Naive thymus-derived CD4-positive, alpha-beta T cell (primary cell): ENCODE measurements around the gene PABPN1L. TPM values are rescaled to one million over a fixed set of nuclear protein-coding genes. Genes with fewer than 3 reads are reported as not detected.

Experiments used
- ATAC-seq: fragments of 150-1000 bp; cut with Tn5 transposase; 2 replicates; pipeline ENCODE4 v1.10.0; 2021; ENCODE audit warnings: mild to moderate bottlenecking, moderate library complexity
- CTCF ChIA-PET: fragments of 350-600 bp; sonication (Branson Sonifier 250); formaldehyde crosslinking; loops from one replicate; lab custom pipeline; 2021; ENCODE audit warnings: antibody characterized with exemption; lab: Charles Lee
- POLR2A ChIA-PET: fragments of 350-600 bp; sonication (Branson Sonifier 250); formaldehyde crosslinking; loops from one replicate; lab custom pipeline; 2021; ENCODE audit warnings: antibody characterized with exemption, inconsistent platforms; lab: Charles Lee
- DNase-seq, 9 donors: peaks; one replicate each; pipeline versions ENCODE4 v3.0.0 to v3.0.0-alpha.2; 2020 to 2022; ENCODE audit warnings: mixed read lengths in 1 of 9
- H3K27ac ChIP-seq: one replicate; pipeline ENCODE4 v1.7.0; 2013; ENCODE audit warnings: mild to moderate bottlenecking, low read depth, low read length, moderate library complexity
- H3K27me3 ChIP-seq, 2 donors: one replicate each; pipeline ENCODE4 v1.7.0; 2013; ENCODE audit warnings: low read length in 2 of 2, mild to moderate bottlenecking in 2 of 2, moderate library complexity in 2 of 2; ENCODE audit not compliant: control insufficient read depth in 2 of 2, insufficient read depth in 2 of 2
- H3K36me3 ChIP-seq, 3 experiments: 1 replicate in 2 of 3; 2 replicates in 1 of 3; pipeline ENCODE4 v1.7.0; 2013; ENCODE audit warnings: low read length in 3 of 3, mild to moderate bottlenecking in 3 of 3, moderate library complexity in 1 of 3; ENCODE audit not compliant: insufficient read depth in 3 of 3, control insufficient read depth in 2 of 3
- H3K4me1 ChIP-seq, 2 donors: one replicate each; pipeline ENCODE4 v1.7.0; 2013; ENCODE audit warnings: low read length in 2 of 2, mild to moderate bottlenecking in 2 of 2, moderate library complexity in 1 of 2; ENCODE audit not compliant: control insufficient read depth in 2 of 2, insufficient read depth in 2 of 2
- H3K4me3 ChIP-seq: 2 replicates; pipeline ENCODE4 v1.7.0; 2013; ENCODE audit warnings: mild to moderate bottlenecking, low read length
- H3K9me3 ChIP-seq, 3 experiments: 1 replicate in 2 of 3; 2 replicates in 1 of 3; pipeline ENCODE4 v1.7.0; 2013; ENCODE audit warnings: low read length in 3 of 3; ENCODE audit not compliant: control insufficient read depth in 2 of 3
- H3K27ac Mint-ChIP-seq, 9 donors: one replicate each; pipeline ENCODE4 v1.8.0; 2020 to 2022; ENCODE audit warnings: mixed read lengths in 9 of 9, mild to moderate bottlenecking in 8 of 9, moderate library complexity in 5 of 9, inconsistent platforms in 2 of 9
- H3K27me3 Mint-ChIP-seq, 5 donors: one replicate each; pipeline ENCODE4 v1.8.0; 2021 to 2022; ENCODE audit warnings: mixed read lengths in 5 of 5, mild to moderate bottlenecking in 1 of 5
- H3K36me3 Mint-ChIP-seq, 5 donors: one replicate each; pipeline ENCODE4 v1.8.0; 2020 to 2022; ENCODE audit warnings: mixed read lengths in 5 of 5, mild to moderate bottlenecking in 3 of 5, inconsistent platforms in 1 of 5
- H3K4me1 Mint-ChIP-seq, 7 donors: one replicate each; pipeline ENCODE4 v1.8.0; 2020 to 2022; ENCODE audit warnings: mixed read lengths in 7 of 7, mild to moderate bottlenecking in 3 of 7, inconsistent platforms in 1 of 7
- H3K4me3 Mint-ChIP-seq, 10 donors: one replicate each; pipeline ENCODE4 v1.8.0; 2020 to 2022; ENCODE audit warnings: mild to moderate bottlenecking in 10 of 10, mixed read lengths in 10 of 10, moderate library complexity in 6 of 10, inconsistent platforms in 2 of 10
- H3K9me3 Mint-ChIP-seq, 11 donors: one replicate each; pipeline ENCODE4 v1.8.0; 2020 to 2022; ENCODE audit warnings: mixed read lengths in 11 of 11, mild to moderate bottlenecking in 4 of 11, inconsistent platforms in 1 of 11, moderate library complexity in 1 of 11
- intact Hi-C, 2 donors: fragments of 100-400 bp; cut with micrococcal nuclease; formaldehyde crosslinking; loops; one replicate each; pipeline ENCODE4 v1.15.1; 2023
- polyA plus RNA-seq, 2 donors: library from polyadenylated mRNA; unstranded; fragments of 300-500 nt; fragmentation: Illumina TruSeq; gene quantifications; one replicate each; pipeline ENCODE4 v1.2.3, GENCODE V29; 2021
- total RNA-seq, 6 experiments: library from RNA in 5 of 6; stranded (reverse) in 5 of 6; gene quantifications; 1 replicate in 5 of 6; 2 replicates in 1 of 6; pipeline ENCODE4 v1.2.3 and lab custom pipeline; 2021 to 2026

The PABPN1L gene
- total and polyA plus RNA-seq, 7 experiments from 2014 or later, result not detected

DNA sequence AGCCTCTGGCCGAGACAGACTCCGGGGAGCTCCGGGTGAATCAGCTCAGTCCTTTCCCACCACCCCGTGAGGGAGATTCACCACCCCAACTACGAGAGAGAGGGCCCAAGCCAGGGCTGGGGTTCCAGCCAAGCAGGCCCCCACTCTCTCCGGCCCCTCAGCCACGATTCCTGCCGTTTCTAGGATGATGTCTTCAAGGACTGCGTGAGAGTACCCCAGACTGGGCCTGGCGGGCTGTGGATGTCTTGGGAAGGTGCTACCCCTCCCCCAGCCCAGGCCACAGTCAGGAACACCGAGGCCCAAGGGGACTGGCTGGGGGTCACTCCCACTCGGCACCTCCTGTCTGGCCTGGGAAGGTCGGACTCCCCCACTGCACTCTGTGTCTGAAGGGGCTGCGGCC lies 21.6 kb upstream of the PABPN1L start:
- Histone ChIP-seq H3K4me3 (no peak overlapping the region), H3K36me3 (no peaks in the 10 kb centered on the region), H3K4me1 (no peaks in the 10 kb centered on the region), H3K27me3 (no peaks in the 10 kb centered on the region), H3K9me3 (no peaks in the 10 kb centered on the region), H3K27ac (no peak overlapping the region)
- DNase-seq (no peak), ATAC-seq (no peak)
- POLR2A ChIA-PET, result no interaction called here
- no peak overlapping the region for H3K27ac Mint-ChIP-seq
- H3K4me3 Mint-ChIP-seq, result no peak overlapping the region
- intact Hi-C loops, result no loop called here
- H3K4me1 Mint-ChIP-seq, result peaks cover 0 to 4% (median 0%) of the 10 kb centered on the region in 7 donors
- H3K27me3 Mint-ChIP-seq, result no peaks in the 10 kb centered on the region
- CTCF ChIA-PET, result no interaction called here
- peaks cover 0 to 1% (median 0%) of the 10 kb centered on the region in 11 donors for H3K9me3 Mint-ChIP-seq
- H3K36me3 Mint-ChIP-seq, result no peaks in the 10 kb centered on the region

DNA sequence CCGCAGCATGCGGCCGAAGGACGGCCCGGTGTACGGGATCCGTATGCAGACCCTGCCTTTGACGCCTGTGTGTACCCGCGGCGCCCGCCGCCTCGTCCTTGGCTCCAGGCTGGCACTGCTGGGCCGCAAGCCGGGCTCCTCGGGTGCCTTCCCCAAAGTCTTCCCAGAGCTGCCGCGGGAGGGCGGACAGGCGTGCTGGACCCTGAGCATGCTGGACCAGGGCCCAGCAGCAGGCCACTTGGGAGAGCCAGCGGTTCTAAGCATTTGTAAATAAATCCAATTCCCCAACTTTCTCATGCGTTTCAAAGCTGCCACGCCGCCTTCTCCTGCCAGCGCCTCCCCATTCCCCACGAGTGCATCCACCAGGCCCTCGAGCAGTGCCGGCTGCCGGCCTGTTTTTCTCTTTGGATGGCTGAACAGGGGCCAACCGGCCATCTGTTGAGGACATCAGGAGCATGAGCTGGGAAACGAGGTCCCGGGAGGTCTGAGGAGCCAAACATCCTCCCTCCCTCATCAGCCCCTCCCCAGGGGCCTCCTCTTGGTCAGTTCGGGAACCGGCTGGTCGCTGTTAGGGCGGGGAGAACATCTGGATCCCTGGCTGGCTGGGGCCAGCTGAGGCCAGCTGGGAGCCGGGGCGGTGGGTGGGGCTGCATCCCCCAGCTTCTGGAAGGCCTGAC lies 20.5 kb upstream of the PABPN1L start:
- no peak for DNase-seq
- H3K4me3 Mint-ChIP-seq, result no peak overlapping the region
- intact Hi-C loops, result no loop called here
- H3K4me1 Mint-ChIP-seq, result peaks cover 0 to 11% (median 0%) of the 10 kb centered on the region in 7 donors
- peaks cover 0 to 1% (median 0%) of the 10 kb centered on the region in 11 donors for H3K9me3 Mint-ChIP-seq
- CTCF ChIA-PET, result no interaction called here
- Histone ChIP-seq H3K4me1 (no peaks in the 10 kb centered on the region), H3K27me3 (no peaks in the 10 kb centered on the region), H3K9me3 (no peaks in the 10 kb centered on the region), H3K36me3 (no peaks in the 10 kb centered on the region), H3K27ac (no peak overlapping the region), H3K4me3 (no peak overlapping the region)
- no peaks in the 10 kb centered on the region for H3K36me3 Mint-ChIP-seq
- no peaks in the 10 kb centered on the region for H3K27me3 Mint-ChIP-seq
- POLR2A ChIA-PET, result interaction anchor here (0.6 kb wide), 1 partner anchor 226 kb away, joined by 4 read pairs; no protein-coding TSS in a partner anchor
- no peak for ATAC-seq
- H3K27ac Mint-ChIP-seq, result no peak overlapping the region

DNA sequence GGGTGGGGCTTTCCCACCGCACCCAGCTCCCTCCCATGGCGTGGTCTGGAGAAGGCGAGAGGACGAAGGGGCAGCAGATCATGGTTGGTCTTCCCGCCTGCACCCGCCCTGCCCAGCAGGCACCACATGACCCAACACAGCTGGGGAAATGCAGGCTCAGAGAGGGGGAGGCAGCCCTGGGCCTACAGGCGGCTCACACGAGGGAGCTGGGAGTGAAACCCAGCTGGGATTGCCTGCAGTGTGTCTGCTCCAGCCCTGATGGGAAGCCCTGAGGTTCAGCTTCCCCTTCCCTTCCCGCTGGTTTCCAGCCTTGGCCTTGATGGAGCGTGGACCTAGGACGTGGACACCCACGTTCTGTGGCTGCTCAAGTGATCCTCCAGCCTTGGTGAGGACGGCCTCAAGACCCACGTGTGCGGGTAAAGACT lies 20.0 kb upstream of the PABPN1L start:
- intact Hi-C loops, result no loop called here
- DNase-seq (no peak), ATAC-seq (no peak)
- Mint-ChIP-seq H3K4me3 (no peak overlapping the region), H3K27me3 (no peaks in the 10 kb centered on the region), H3K27ac (no peak overlapping the region), H3K4me1 (peaks cover 0 to 11% (median 0%) of the 10 kb centered on the region in 7 donors), H3K36me3 (no peaks in the 10 kb centered on the region), H3K9me3 (peaks cover 0 to 1% (median 0%) of the 10 kb centered on the region in 11 donors)
- ChIA-PET CTCF (no interaction called here), POLR2A (no interaction called here)
- Histone ChIP-seq H3K36me3 (no peaks in the 10 kb centered on the region), H3K27ac (no peak overlapping the region), H3K4me3 (no peak overlapping the region), H3K27me3 (no peaks in the 10 kb centered on the region), H3K4me1 (no peaks in the 10 kb centered on the region), H3K9me3 (no peaks in the 10 kb centered on the region)

- no peaks in the 10 kb centered on the region for H3K27me3 Mint-ChIP-seq
- POLR2A ChIA-PET, result no interaction called here
- intact Hi-C loops, result no loop called here
- Histone ChIP-seq H3K4me1 (no peaks in the 10 kb centered on the region), H3K9me3 (no peaks in the 10 kb centered on the region), H3K27me3 (no peaks in the 10 kb centered on the region), H3K4me3 (no peak overlapping the region), H3K27ac (no peak overlapping the region), H3K36me3 (no peaks in the 10 kb centered on the region)
- H3K4me1 Mint-ChIP-seq, result peaks cover 0 to 11% (median 0%) of the 10 kb centered on the region in 7 donors
- H3K9me3 Mint-ChIP-seq, result peaks cover 0 to 1% (median 0%) of the 10 kb centered on the region in 11 donors
- no peaks in the 10 kb centered on the region for H3K36me3 Mint-ChIP-seq
- DNase-seq, result no peak
- ATAC-seq, result no peak
- H3K27ac Mint-ChIP-seq, result no peak overlapping the region
- no peak overlapping the region for H3K4me3 Mint-ChIP-seq
- CTCF ChIA-PET, result no interaction called here
Measured at GRCh38 chr16:88885693-88886280, 19.3 kb upstream of the PABPN1L start.

DNA sequence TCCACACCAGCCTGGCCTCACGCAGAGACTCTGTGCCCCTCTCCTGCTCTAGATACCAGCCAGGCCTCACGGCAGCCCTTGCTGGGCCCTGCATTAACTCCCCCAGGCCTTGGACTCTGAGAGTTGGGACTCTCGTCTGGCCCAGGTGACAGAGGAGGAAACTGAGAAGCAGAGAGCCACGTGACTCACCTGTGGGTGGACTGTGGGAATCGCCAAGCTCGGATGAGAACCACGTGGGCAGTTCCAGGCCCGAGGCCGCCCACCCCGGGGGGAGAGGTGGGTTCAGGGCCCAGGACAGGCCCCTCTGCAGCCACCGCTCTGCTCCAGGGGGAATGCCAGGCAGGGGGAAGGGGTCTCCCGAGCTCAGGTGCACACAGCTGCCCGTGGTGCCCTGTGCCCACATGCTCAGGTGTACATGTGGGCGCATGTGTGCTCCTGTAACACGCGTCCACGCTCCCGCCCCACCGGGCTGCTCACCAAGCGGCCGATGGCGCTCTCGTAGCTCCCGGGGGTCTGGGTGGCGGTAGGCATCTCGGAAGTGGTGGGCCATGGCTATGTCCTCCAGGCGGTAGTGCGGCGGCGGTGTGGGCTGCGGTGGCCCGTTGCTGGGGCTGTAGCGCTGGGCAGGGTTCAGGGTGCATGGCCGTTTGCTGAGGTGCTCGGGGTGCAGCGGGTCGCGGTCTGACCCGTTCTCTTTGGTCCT lies 18.3 kb upstream of the PABPN1L start:
- H3K27me3 ChIP-seq, result no peaks in the 10 kb centered on the region
- ChIA-PET POLR2A (no interaction called here), CTCF (interaction anchor here (0.9 kb wide), 1 partner anchor 9 kb away, joined by 3 read pairs; no protein-coding TSS in a partner anchor)
- intact Hi-C loops, result no loop called here
- H3K9me3 ChIP-seq, result no peaks in the 10 kb centered on the region
- no peak overlapping the region for H3K27ac ChIP-seq
- H3K36me3 ChIP-seq, result no peaks in the 10 kb centered on the region
- H3K9me3 Mint-ChIP-seq, result peaks cover 0 to 1% (median 0%) of the 10 kb centered on the region in 11 donors
- peaks cover 0 to 11% (median 0%) of the 10 kb centered on the region in 7 donors for H3K4me1 Mint-ChIP-seq
- H3K4me3 Mint-ChIP-seq, result no peak overlapping the region
- ATAC-seq (no peak), DNase-seq (no peak)
- H3K27me3 Mint-ChIP-seq, result no peaks in the 10 kb centered on the region
- H3K4me3 ChIP-seq, result no peak overlapping the region
- no peaks in the 10 kb centered on the region for H3K36me3 Mint-ChIP-seq
- no peak overlapping the region for H3K27ac Mint-ChIP-seq
- H3K4me1 ChIP-seq, result no peaks in the 10 kb centered on the region

- intact Hi-C loops, result no loop called here
Measured at GRCh38 chr16:88883946-88884345, 17.5 kb upstream of the PABPN1L start.

More at GRCh38 chr16:88883946-88884345, 17.5 kb upstream of the PABPN1L start:
- H3K4me3 Mint-ChIP-seq, result no peak overlapping the region
- no peak overlapping the region for H3K27ac ChIP-seq
- ChIA-PET CTCF (interaction anchor here (0.9 kb wide), 1 partner anchor 8 kb away, joined by 3 read pairs; no protein-coding TSS in a partner anchor), POLR2A (no interaction called here)
- no peaks in the 10 kb centered on the region for H3K36me3 Mint-ChIP-seq
- H3K9me3 ChIP-seq, result no peaks in the 10 kb centered on the region
- no peaks in the 10 kb centered on the region for H3K4me1 ChIP-seq
- no peak for ATAC-seq
- H3K36me3 ChIP-seq, result no peaks in the 10 kb centered on the region
- no peak overlapping the region for H3K4me3 ChIP-seq
- peaks cover 0 to 1% (median 0%) of the 10 kb centered on the region in 11 donors for H3K9me3 Mint-ChIP-seq
- no peak overlapping the region for H3K27ac Mint-ChIP-seq
- DNase-seq, result no peak
- H3K27me3 ChIP-seq, result no peaks in the 10 kb centered on the region
- no peaks in the 10 kb centered on the region for H3K27me3 Mint-ChIP-seq
- H3K4me1 Mint-ChIP-seq, result peaks cover 0 to 11% (median 0%) of the 10 kb centered on the region in 7 donors
